HepG2 (cell line): ENCODE measurements around the gene GMPPB.

Experiments used
- ATF1 ChIP-seq: IDR thresholded peaks from 2 replicates; pipeline ENCODE4 v1.6.1; 2016; ENCODE audit warnings: mild to moderate bottlenecking, control low read depth
- EZH2 ChIP-seq: conservative IDR thresholded peaks from 2 replicates; pipeline ENCODE4 v1.6.1; 2012; ENCODE audit warnings: mild to moderate bottlenecking, low read depth, low read length, moderate library complexity
- FLYWCH1 ChIP-seq: sonication (generic); formaldehyde crosslinking; IDR thresholded peaks from 2 replicates; pipeline ENCODE4 v1.8.1; 2023; ENCODE audit warnings: mild to moderate bottlenecking, missing genetic modification reagents
- NR2C2 ChIP-seq: sonication (generic); formaldehyde crosslinking; IDR thresholded peaks from 2 replicates; pipeline ENCODE4 v1.4.0; 2020; ENCODE audit warnings: missing genetic modification reagents, mild to moderate bottlenecking, moderate library complexity, borderline replicate concordance
- RAD21 ChIP-seq: fragments of 450-650 bp; formaldehyde crosslinking; IDR thresholded peaks from 2 replicates; pipeline ENCODE4 v1.5.0; 2020; ENCODE audit warnings: mild to moderate bottlenecking
- ZNF121 ChIP-seq: sonication (generic); formaldehyde crosslinking; IDR thresholded peaks from 2 replicates; pipeline ENCODE4 v1.5.0; 2020; ENCODE audit warnings: mild to moderate bottlenecking, missing genetic modification reagents
- ZNF143 ChIP-seq: sonication (generic); formaldehyde crosslinking; IDR thresholded peaks from 2 replicates; pipeline ENCODE4 v1.4.0; 2020; ENCODE audit warnings: missing genetic modification reagents
- TF ChIP-seq, protein P1 (sequence below): sonication (generic); formaldehyde crosslinking; IDR thresholded peaks from 2 replicates; pipeline ENCODE4 v1.8.1; 2023; ENCODE audit warnings: missing genetic modification reagents, inconsistent platforms, borderline replicate concordance
- TF ChIP-seq, protein P2 (sequence below): sonication (generic); formaldehyde crosslinking; IDR thresholded peaks from 2 replicates; pipeline ENCODE4 v1.5.0; 2020; ENCODE audit warnings: mild to moderate bottlenecking, missing genetic modification reagents, moderate library complexity
- TF ChIP-seq, protein P3 (sequence below), 2 experiments: sonication (generic) in 1 of 2; formaldehyde crosslinking in 1 of 2; IDR thresholded peaks; 2 replicates each; pipeline versions ENCODE4 v1.4.0 to v1.6.1; 2018 to 2020; ENCODE audit warnings: missing genetic modification reagents in 2 of 2, borderline replicate concordance in 1 of 2, low read depth in 1 of 2, mild to moderate bottlenecking in 1 of 2, missing biosample characterization in 1 of 2

DNA sequence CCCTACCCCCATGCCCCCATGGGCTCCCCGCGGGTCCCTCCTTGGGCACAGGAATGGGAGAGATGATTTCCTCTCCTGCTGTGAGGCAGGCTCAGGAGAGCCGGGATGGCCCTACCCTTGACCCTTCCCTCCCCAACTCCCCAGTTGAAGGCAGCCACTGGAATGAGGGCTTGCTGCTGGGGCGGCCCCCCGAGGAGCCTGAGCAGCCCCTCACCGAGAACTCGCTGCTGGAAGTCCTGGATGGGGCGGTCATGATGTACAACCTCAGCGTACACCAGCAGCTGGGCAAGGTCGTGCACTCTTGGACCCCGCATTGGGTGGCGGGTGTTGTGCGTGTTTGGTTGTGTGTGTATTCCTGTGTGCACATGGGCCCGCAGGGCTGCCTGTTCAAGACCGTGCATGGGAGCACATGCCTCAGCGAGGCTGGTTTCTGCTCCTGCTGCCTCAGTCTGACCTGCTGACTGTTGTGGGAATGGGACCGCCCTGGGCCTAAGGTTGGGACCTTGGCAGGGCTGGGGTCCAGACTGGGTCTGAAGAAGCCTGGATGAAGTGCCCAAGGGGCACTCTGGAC is 18.3 kb downstream of the GMPPB start:
- TF ChIP-seq ZNF143 (CRISPR knock-in tag) (no peak), FLYWCH1 (CRISPR knock-in tag) (no peak), ZNF121 (CRISPR knock-in tag) (no peak), ATF1 (CRISPR knock-in tag) (no peak), NR2C2 (CRISPR knock-in tag) (no peak), RAD21 (CRISPR knock-in tag) (no peak), EZH2 (no peak)
- TF ChIP-seq, protein P1, sequence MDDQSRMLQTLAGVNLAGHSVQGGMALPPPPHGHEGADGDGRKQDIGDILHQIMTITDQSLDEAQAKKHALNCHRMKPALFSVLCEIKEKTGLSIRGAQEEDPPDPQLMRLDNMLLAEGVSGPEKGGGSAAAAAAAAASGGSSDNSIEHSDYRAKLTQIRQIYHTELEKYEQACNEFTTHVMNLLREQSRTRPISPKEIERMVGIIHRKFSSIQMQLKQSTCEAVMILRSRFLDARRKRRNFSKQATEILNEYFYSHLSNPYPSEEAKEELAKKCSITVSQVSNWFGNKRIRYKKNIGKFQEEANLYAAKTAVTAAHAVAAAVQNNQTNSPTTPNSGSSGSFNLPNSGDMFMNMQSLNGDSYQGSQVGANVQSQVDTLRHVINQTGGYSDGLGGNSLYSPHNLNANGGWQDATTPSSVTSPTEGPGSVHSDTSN (CRISPR knock-in tag) = no peak
- TF ChIP-seq, protein P2, sequence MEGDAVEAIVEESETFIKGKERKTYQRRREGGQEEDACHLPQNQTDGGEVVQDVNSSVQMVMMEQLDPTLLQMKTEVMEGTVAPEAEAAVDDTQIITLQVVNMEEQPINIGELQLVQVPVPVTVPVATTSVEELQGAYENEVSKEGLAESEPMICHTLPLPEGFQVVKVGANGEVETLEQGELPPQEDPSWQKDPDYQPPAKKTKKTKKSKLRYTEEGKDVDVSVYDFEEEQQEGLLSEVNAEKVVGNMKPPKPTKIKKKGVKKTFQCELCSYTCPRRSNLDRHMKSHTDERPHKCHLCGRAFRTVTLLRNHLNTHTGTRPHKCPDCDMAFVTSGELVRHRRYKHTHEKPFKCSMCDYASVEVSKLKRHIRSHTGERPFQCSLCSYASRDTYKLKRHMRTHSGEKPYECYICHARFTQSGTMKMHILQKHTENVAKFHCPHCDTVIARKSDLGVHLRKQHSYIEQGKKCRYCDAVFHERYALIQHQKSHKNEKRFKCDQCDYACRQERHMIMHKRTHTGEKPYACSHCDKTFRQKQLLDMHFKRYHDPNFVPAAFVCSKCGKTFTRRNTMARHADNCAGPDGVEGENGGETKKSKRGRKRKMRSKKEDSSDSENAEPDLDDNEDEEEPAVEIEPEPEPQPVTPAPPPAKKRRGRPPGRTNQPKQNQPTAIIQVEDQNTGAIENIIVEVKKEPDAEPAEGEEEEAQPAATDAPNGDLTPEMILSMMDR = no peak
- TF ChIP-seq, protein P3, sequence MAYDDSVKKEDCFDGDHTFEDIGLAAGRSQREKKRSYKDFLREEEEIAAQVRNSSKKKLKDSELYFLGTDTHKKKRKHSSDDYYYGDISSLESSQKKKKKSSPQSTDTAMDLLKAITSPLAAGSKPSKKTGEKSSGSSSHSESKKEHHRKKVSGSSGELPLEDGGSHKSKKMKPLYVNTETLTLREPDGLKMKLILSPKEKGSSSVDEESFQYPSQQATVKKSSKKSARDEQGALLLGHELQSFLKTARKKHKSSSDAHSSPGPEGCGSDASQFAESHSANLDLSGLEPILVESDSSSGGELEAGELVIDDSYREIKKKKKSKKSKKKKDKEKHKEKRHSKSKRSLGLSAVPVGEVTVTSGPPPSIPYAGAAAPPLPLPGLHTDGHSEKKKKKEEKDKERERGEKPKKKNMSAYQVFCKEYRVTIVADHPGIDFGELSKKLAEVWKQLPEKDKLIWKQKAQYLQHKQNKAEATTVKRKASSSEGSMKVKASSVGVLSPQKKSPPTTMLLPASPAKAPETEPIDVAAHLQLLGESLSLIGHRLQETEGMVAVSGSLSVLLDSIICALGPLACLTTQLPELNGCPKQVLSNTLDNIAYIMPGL (CRISPR knock-in tag; IDR thresholded peaks at IDR 0.05; ENCODE audit: borderline replicate concordance in 1 of 2, low read depth in 1 of 2) = no peak
